ENCODE results near the gene AUTS2. TPM values are rescaled to one million over a fixed set of nuclear protein-coding genes. Genes with fewer than 3 reads are reported as not detected.
A peak's percentile ranks its signal among the peaks of the same experiment; 100 is the strongest.

Gene AUTS2
- total and polyA plus RNA-seq, 4 donors, result 4.9 to 24.4 (median 7.0) TPM

DNA sequence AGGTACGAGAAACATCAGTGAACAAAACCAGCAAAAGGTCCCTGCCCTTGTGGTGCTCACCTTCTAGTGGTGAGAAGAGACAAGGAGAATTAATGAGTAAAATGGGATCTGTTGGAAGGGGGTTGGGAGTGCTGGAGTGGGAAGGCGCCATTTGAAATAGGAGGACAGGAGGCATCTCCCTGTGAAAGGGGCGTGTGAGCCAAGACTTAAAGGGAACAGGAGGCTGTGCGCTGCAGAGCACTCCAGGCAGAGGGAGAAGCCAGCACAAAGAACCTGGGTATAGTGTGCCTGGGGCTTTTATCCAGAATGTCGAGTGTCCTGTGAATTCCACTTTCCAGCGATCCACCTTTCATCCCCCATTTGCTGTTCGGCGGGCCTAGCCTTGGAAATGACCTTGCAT, 1035.8 kb downstream of the AUTS2 start:
- Histone ChIP-seq H3K9ac (ENCODE audit: low read depth in 1 of 2, low read length in 2 of 2) (no peak overlapping the region), H3K27me3 (ENCODE audit: control insufficient read depth in 4 of 4, insufficient read depth in 4 of 4, low read length in 3 of 4) (no peaks in the 10 kb centered on the region), H3K4me1 (ENCODE audit: control insufficient read depth in 4 of 4, insufficient read depth in 4 of 4, low read length in 3 of 4) (peaks cover 0 to 9% (median 2%) of the 10 kb centered on the region in 4 donors), H3K27ac (ENCODE audit: low read depth in 1 of 2, low read length in 2 of 2) (no peak overlapping the region), H3K4me3 (ENCODE audit: low read depth in 1 of 3, low read length in 3 of 3) (no peak overlapping the region), H3K36me3 (ENCODE audit: control insufficient read depth in 4 of 4, insufficient read depth in 3 of 4, low read depth in 1 of 4, low read length in 3 of 4) (no peaks in the 10 kb centered on the region), H3K9me3 (ENCODE audit: control insufficient read depth in 4 of 4, low read length in 3 of 4) (no peaks in the 10 kb centered on the region)
- DNase-seq (ENCODE audit: low spot score), result no peak
- 95% methylated on average over 8 of the region's 8 CpGs for WGBS
- TF ChIP-seq JUND (IDR thresholded peaks at IDR 0.05), result no peak

DNA sequence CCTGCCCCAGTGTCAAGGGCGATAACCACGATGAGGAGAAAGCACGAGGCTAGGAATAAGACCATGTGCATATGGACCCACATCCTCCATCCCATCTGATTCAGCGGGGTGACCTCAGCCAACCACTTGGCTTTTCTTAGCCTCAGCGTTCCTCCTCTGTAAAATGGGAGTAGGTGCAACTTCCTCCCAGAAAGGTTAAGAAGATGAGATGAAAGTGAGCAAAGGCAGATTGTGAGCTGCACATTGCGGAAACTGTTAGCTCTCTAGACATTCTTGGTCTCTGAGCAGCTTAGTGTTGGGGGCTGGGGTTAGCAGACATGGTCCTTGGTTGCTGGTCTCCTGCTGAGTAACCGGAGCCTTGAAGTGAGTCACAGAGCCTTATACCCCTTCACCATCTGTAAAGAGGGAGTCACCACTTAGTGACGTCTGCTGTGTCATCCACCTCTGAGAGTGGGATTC, 1036.4 kb downstream of the AUTS2 start:
- Histone ChIP-seq H3K4me1 (ENCODE audit: control insufficient read depth in 4 of 4, insufficient read depth in 4 of 4, low read length in 3 of 4) (peaks cover 0 to 9% (median 2%) of the 10 kb centered on the region in 4 donors), H3K27me3 (ENCODE audit: control insufficient read depth in 4 of 4, insufficient read depth in 4 of 4, low read length in 3 of 4) (no peaks in the 10 kb centered on the region), H3K9ac (ENCODE audit: low read depth in 1 of 2, low read length in 2 of 2) (no peak overlapping the region), H3K4me3 (ENCODE audit: low read depth in 1 of 3, low read length in 3 of 3) (no peak overlapping the region), H3K27ac (ENCODE audit: low read depth in 1 of 2, low read length in 2 of 2) (no peak overlapping the region), H3K36me3 (ENCODE audit: control insufficient read depth in 4 of 4, insufficient read depth in 3 of 4, low read depth in 1 of 4, low read length in 3 of 4) (no peaks in the 10 kb centered on the region), H3K9me3 (ENCODE audit: control insufficient read depth in 4 of 4, low read length in 3 of 4) (no peaks in the 10 kb centered on the region)
- DNase-seq (ENCODE audit: low spot score), result no peak
- 95% methylated on average over 8 of the region's 8 CpGs for WGBS
- TF ChIP-seq NR2F2 (IDR thresholded peaks at IDR 0.05) (no peak), CTCF (IDR thresholded peaks at IDR 0.05; ENCODE audit: low read depth, low read length, missing input control) (no peak), TAF1 (conservative IDR thresholded peaks at IDR 0.05) (no peak), RXRA (IDR thresholded peaks at IDR 0.05) (no peak)

DNA sequence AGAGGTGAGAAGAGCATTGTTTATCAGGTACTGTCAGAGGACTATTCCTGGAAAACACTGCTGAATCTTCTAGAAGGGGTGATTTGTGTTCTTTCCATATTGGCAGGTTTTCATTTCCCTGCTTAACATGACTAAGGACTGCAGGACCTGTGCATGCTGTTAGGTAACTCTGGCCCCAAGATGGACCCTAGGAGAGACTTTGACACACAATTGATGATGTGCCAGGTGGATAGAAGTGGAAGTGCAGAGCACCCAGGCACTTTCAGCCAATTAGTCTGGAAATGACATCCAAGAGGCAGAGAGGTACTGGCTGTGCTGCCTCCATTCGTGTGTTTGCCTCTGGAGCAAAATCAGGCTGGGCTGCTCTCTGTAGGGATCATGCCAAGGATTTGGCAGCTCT, 1037.4 kb downstream of the AUTS2 start:
- Histone ChIP-seq H3K9me3 (ENCODE audit: control insufficient read depth in 4 of 4, low read length in 3 of 4) (no peaks in the 10 kb centered on the region), H3K27ac (ENCODE audit: low read depth in 1 of 2, low read length in 2 of 2) (peak overlapping the region in 1 of 2 donors; percentile 38), H3K36me3 (ENCODE audit: control insufficient read depth in 4 of 4, insufficient read depth in 3 of 4, low read depth in 1 of 4, low read length in 3 of 4) (no peaks in the 10 kb centered on the region), H3K27me3 (ENCODE audit: control insufficient read depth in 4 of 4, insufficient read depth in 4 of 4, low read length in 3 of 4) (no peaks in the 10 kb centered on the region), H3K4me3 (ENCODE audit: low read depth in 1 of 3, low read length in 3 of 3) (no peak overlapping the region), H3K9ac (ENCODE audit: low read depth in 1 of 2, low read length in 2 of 2) (no peak overlapping the region), H3K4me1 (ENCODE audit: control insufficient read depth in 4 of 4, insufficient read depth in 4 of 4, low read length in 3 of 4) (peaks cover 0 to 9% (median 2%) of the 10 kb centered on the region in 4 donors)
- WGBS, result 50% methylated on average over 1 of the region's 1 CpG
- DNase-seq (ENCODE audit: low spot score), result no peak
- no peak for TF ChIP-seq TAF1 (conservative IDR thresholded peaks at IDR 0.05)
- peak; percentile 5 for TF ChIP-seq CTCF (IDR thresholded peaks at IDR 0.05; ENCODE audit: low read depth, low read length, missing input control)
- TF ChIP-seq RAD21 (IDR thresholded peaks at IDR 0.05), result no peak
- TF ChIP-seq HNF4G (IDR thresholded peaks at IDR 0.05), result no peak
- TF ChIP-seq, protein P1, sequence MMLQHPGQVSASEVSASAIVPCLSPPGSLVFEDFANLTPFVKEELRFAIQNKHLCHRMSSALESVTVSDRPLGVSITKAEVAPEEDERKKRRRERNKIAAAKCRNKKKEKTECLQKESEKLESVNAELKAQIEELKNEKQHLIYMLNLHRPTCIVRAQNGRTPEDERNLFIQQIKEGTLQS (IDR thresholded peaks at IDR 0.05), result no peak
- TF ChIP-seq, protein P2, sequence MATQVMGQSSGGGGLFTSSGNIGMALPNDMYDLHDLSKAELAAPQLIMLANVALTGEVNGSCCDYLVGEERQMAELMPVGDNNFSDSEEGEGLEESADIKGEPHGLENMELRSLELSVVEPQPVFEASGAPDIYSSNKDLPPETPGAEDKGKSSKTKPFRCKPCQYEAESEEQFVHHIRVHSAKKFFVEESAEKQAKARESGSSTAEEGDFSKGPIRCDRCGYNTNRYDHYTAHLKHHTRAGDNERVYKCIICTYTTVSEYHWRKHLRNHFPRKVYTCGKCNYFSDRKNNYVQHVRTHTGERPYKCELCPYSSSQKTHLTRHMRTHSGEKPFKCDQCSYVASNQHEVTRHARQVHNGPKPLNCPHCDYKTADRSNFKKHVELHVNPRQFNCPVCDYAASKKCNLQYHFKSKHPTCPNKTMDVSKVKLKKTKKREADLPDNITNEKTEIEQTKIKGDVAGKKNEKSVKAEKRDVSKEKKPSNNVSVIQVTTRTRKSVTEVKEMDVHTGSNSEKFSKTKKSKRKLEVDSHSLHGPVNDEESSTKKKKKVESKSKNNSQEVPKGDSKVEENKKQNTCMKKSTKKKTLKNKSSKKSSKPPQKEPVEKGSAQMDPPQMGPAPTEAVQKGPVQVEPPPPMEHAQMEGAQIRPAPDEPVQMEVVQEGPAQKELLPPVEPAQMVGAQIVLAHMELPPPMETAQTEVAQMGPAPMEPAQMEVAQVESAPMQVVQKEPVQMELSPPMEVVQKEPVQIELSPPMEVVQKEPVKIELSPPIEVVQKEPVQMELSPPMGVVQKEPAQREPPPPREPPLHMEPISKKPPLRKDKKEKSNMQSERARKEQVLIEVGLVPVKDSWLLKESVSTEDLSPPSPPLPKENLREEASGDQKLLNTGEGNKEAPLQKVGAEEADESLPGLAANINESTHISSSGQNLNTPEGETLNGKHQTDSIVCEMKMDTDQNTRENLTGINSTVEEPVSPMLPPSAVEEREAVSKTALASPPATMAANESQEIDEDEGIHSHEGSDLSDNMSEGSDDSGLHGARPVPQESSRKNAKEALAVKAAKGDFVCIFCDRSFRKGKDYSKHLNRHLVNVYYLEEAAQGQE (IDR thresholded peaks at IDR 0.05), result no peak
- TF ChIP-seq HNF4A (conservative IDR thresholded peaks at IDR 0.05), result peak; percentile 27 to 29
- no peak for TF ChIP-seq NR2F2 (IDR thresholded peaks at IDR 0.05)
